CMK (cell line): Measurements from ENCODE around the gene SLC22A17.

Experiments used
- DNase-seq: peaks from one replicate; pipeline ENCODE4 v3.0.0-alpha.2; 2010; ENCODE audit warnings: low read depth

SLC22A17 gene

DNA sequence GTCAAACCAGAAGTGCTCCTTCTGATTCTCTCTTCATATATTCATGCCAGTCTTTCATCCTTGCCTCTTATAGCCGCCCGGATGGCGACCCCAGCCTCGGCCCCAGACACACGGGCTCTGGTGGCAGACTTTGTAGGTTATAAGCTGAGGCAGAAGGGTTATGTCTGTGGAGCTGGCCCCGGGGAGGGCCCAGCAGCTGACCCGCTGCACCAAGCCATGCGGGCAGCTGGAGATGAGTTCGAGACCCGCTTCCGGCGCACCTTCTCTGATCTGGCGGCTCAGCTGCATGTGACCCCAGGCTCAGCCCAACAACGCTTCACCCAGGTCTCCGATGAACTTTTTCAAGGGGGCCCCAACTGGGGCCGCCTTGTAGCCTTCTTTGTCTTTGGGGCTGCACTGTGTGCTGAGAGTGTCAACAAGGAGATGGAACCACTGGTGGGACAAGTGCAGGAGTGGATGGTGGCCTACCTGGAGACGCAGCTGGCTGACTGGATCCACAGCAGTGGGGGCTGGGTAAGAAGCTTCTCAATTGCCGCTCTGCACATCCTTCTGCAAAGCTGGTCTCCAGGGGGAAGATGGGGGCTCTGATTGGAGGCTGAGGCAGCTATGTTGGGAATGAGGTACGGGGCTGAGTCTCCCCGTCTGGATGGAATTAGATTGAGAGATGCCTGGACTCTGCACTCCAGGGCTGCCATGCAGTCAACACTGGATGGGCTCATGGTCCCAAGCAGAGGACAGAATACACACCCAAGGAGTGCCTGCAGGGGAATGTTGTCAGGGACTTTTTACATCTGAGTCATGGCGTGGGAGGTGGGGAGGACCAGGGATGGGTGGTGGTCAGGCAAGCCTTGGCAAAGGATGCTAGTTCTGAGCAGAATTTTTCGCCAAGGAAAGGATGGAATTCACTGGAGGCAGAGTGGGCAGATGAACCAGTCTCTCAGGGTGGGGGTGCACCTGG, 44.7 kb downstream of the SLC22A17 start:
- no peak for DNase-seq

DNA sequence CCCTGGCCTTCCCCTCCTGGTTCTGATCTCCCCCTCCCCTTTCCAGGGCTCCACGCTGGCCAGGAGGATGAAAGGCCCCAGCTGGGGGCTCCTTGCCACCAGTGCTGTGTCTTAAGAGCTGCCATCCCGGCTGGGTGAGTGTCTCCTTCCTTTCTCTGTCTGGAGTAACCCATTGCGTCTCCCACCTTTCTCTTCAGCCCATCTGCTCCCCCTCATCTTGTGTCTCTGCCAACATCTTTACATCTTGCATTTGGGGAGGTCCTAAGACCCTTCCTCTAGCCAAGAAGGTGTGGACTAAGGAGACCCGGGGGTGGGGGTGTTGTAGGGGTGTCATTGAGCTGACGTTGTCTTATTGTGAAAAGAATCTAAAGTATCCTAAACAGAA, 45.5 kb downstream of the SLC22A17 start:
- DNase-seq, result no peak

DNA sequence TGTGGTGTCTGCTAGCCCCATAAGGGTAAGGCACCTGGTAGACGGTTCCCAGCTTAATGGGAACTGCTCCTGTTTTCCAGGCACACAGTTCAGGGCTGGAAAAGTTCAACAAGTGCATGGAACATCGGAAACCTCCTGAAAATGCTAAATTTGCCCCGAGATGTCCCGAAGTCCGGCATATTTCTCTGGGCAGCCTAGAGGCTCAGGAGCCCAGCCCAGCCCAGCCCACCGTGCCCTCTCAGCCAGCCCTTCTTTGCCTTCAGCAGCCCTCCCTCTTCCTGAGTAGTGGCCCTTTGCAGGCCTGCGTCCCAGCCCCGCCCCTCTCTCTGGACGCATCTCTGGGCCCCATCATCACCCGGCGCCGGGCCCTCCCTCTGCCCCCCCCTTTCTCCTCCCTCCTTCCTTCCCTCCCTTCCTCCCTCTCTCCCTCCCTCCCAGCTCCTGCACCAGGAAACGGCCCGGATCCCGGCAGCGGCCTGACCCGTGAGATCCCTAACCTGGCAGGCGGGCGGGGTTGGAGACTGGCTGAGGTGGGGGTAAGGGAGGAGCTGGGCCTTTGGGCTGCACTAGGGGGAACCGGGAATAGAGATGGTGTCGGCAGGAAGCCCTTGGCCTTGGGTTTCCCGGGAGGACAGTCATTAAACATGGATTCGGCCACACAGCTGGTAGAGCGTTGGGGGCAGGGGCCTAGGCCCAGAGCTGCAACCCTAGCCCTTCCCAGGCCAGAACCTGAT, 46.1 kb downstream of the SLC22A17 start, which contains the start of gene BCL2L2:
BCL2L2 (plus strand) TSS at position 422 of the 734 bp plus-strand sequence. CDS start 935 bp downstream, outside the sequence.
- DNase-seq, result peak; percentile 83

DNA sequence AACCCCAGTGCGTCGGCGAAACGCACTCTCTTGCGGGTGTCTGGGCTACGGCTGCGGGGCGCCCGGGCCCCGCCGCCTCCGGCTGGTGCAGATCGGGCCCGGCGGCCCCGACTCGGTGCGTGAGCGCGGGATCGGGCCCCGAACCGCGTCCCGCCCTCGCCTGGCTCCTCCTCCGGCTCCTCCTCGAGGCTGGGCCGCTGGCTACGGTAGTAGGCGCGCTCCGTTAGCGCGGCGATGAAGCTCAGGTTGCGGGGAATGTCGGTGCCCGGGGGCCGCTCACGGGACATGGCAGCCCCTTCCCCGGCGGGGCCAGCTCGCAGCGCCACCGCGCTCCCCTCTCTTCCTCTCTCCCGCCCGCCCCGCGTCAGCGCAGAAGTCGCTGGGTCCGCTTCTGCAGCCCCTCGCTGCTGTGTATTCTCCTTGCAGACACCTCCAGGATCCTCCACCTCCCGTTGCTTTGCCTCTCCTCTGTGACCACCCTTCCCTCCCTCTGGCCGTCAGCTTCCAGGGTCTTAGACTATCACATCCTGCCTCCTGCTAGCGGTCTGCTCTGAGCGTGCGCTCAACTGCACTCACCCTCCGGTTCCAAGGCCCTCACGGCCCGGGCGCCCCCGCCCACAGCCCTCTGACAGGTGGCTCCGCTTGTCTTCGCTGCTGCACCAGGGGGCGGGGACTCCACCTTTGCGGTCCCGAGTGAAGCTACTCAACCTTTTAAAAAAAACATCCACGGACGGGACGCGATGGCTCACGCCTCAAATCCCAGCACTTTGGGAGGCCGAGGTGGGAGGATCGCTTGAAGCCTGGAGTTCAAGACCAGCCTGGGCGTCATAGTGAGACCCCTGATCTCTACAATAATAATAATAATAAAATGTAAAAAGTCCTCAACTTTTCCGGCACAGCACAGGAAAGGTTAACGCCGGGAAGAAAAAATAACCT, 50.1 kb downstream of the SLC22A17 start, which contains the start of gene PPP1R3E:
PPP1R3E (minus strand) TSS at position 570 of the 936 bp plus-strand sequence; CDS start at position 287, 283 bp downstream.
- DNase-seq, result peak; percentile 84

DNA sequence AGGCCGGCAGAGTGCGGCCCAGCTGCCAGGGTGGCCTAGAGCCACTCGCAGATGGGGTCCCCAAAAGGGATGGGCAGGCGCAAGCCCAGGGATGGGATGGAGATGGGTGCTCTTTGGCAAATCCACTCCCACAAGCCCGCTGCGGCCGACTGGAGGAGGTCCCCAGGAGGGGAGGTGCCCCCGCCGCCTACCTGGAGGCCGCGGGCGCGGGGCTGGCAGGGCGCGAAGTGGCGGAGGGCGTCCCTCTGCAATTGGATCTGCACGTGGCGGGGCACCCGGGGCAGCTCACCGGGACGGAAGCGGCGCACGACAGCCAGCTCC, 50.8 kb downstream of the SLC22A17 start:
- no peak for DNase-seq

DNA sequence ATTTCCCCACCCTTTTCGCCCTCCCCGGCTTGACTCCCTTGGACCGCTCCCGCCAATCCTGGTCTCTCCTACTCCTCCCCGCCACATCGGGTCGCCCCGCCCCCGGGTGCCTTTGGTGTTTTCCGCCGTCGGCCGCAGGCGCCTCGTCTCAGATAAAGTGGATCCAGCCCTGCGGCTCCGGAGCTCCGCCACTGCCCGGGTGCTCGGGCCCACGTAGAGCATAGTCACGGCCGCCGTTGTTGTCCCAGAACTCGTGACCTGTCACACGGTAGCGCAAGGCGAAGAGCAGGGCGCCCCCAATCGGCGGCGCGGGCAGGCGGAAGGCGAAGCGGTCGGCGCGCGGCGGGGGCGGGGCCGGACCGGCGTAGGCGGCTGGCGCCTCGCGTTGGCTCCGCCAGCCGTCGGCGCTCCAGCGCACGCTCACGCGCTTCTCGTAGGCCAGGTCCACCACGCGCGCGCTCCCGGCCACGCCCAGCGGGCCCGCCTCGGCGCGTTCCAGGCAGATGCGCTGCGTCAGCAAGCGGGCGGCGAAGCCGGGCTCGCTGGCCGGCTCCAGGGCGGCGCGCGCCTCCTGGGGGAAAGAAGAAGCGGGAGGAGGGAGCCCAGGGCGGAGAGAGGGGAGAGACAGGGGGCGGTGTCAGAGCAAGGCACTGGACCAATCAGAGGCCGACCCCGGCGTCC, 51.3 kb downstream of the SLC22A17 start:
- DNase-seq, result peak; percentile 89

DNA sequence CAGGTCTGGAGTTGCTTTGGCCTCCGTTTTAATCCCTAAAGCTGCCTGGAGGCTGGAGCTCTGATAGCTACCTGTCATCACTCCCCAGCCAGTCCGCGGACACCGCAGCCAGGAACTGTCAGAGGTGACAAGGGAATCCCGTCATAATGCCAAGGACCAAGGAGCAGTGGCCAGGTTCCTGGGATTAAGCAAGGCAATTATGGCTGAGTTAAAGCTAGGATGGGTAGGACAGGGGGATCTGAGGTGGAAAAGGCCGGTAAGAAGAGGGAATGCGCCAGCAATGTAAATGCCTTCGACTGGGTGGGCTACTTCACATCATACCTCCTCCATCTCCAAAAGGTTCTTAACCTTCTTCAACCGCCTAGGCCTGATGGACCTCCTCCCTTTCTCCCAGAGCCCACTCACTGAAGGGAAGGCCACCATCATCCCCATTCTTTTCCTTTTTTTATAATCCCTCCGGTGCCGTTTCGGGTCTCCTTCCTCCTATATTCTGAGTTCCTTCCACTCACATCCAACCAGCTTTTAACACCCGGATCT, 51.9 kb downstream of the SLC22A17 start:
- DNase-seq, result no peak

DNA sequence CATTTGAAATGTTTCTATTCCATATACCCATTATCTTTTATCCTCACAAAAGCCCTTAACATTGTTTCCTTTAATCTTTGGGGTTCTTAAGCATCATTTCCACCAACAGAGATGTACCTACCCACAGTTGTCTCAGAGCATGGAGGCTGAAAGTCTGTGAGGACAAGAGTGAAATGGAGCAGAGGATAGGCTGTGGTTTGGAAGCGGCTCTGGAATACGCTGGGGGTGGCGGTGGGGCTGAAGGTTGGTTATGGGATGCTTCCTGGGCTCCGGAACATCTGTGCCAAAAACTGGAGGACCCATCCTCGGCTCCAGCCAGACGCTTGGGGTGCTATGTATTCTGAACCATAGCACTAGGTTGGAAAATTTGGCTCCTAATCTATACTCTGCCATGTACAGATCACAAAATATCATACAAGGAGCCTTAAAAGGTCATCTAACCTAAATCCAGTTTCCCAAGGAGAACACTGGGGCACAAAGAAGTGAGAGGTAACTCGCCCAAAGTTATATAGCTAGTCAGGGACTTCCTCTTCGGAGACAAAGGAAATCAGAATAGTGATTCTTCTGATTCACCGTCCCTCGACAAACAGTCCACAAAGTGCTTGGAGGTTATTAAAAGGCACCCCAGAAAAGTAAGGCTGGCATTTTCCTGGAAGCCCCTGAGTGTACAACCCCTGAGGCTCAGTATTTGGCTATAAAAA, 52.6 kb downstream of the SLC22A17 start:
- DNase-seq, result no peak

DNA sequence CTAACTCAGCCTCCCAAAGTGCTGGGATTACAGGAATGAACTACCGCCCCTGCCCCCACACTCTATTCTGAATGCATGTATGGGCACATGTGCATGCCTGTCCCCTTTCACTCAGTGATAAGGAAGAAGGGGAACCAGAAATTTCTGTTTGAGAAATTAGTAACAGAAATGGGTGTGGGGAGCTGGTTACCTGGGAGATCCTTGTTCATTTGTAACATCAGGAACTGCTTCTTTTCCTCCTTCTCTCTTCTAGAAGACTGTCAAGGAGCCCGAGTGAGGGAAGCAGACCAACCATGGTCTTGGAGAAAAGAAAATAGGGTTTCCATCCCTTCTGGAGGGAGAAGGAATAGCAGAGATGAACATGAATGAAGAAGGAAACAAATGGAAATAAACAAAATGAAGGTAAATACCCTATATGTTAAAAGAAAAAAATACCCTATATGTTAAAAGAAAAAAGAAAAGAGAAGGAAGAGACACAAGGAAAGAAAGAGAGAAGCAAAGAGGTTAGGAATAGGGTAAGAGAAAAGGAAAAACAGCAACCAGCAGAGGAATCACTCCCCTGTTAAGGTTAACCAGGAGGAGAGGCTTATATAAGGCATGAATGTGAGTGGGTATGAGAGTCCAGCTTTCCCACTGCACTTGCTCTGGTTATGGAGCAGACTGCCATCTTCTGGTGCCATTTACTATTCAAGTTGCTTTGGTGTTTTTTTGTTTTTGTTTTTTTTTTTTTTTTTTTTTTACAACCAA, 53.3 kb downstream of the SLC22A17 start:
- DNase-seq, result no peak

DNA sequence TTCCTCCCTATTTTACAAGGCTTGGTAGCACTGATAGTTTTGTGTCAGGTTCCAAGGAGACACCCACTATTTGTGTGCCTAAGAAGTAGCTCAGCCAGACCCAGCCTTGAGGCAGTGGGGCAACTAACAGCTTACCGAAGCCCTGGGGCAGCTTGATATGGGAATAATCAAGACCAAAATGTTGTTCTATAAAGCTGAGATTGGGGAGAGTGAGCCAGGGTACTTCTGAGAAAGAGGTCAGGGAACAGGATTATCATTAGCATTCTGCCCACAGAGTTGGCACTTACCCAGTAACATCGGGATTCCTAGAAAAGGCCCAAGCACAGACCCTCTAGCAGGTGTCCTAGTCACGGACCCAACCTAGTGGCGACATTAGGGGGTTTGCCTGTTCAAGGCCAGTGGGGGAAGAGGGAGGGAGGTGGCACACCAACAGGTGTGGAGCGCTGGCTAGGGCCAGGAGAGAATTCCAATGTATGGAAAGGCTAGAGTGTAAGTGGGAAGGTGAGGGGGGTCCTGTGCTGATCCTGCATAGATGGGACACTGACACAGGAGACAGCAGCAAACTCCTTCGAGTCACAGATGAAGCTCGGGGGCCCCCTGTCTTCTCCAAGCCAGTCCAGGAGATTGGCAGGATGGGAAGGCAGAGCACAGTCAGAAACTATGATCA, 54.9 kb downstream of the SLC22A17 start:
- no peak for DNase-seq

DNA sequence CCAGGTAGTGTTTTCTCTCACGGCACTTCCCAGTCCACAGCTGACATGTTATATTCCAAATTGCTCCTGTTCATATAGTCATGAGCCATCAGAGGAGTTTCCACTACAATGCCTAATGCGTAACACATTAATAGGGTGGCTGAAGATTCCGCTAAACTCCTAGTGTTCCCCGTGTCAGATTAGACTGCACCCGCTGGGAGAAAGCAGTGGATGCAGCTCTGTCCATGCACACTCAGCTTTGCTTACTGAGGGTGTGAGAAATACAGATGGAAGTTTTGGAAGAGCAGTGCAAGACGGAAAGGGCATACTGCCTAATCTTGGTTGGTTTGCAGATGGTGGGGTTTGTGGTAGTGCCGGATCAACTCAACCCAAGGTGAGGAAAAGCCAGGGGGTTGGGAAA, 55.6 kb downstream of the SLC22A17 start:
- DNase-seq, result no peak
